ENCODE data around the gene PCBP3. TPM values are rescaled to one million over a fixed set of nuclear protein-coding genes. Genes with fewer than 3 reads are reported as not detected.

PCBP3 gene
- total RNA-seq, 1 donor from 2014 or later, result 72.7 TPM

- peaks cover 50% of the 10 kb centered on the region for H3K36me3 Mint-ChIP-seq (ENCODE audit: unreplicated experiment)
- H3K4me1 Mint-ChIP-seq (ENCODE audit: low read depth, unreplicated experiment), result no peaks in the 10 kb centered on the region
- TF ChIP-seq CTCF (IDR thresholded peaks at IDR 0.05; ENCODE audit: partially characterized antibody, unreplicated experiment), result no peak
- no peak for DNase-seq
- H3K27me3 Mint-ChIP-seq (ENCODE audit: unreplicated experiment), result peaks cover 9% of the 10 kb centered on the region
- peaks cover 21% of the 10 kb centered on the region for H3K9me3 Mint-ChIP-seq (ENCODE audit: unreplicated experiment)
- H3K27ac Mint-ChIP-seq (ENCODE audit: unreplicated experiment), result no peak overlapping the region
- no peak overlapping the region for H3K4me3 Mint-ChIP-seq (ENCODE audit: unreplicated experiment)
These were observed 290.6 kb downstream of the PCBP3 start for GRCh38 chr21:45934085-45934484.

- Mint-ChIP-seq H3K4me3 (ENCODE audit: unreplicated experiment) (no peak overlapping the region), H3K36me3 (ENCODE audit: unreplicated experiment) (peaks cover 50% of the 10 kb centered on the region), H3K27me3 (ENCODE audit: unreplicated experiment) (peaks cover 9% of the 10 kb centered on the region), H3K4me1 (ENCODE audit: low read depth, unreplicated experiment) (no peaks in the 10 kb centered on the region), H3K9me3 (ENCODE audit: unreplicated experiment) (peaks cover 21% of the 10 kb centered on the region), H3K27ac (ENCODE audit: unreplicated experiment) (no peak overlapping the region)
- no peak for TF ChIP-seq CTCF (IDR thresholded peaks at IDR 0.05; ENCODE audit: partially characterized antibody, unreplicated experiment)
- DNase-seq, result no peak
These were observed 291.0 kb downstream of the PCBP3 start for GRCh38 chr21:45934554-45934953.

GRCh38 chr21:45935628-45936027, 292.1 kb downstream of the PCBP3 start:
- Mint-ChIP-seq H3K4me3 (ENCODE audit: unreplicated experiment) (no peak overlapping the region), H3K27me3 (ENCODE audit: unreplicated experiment) (peaks cover 8% of the 10 kb centered on the region), H3K9me3 (ENCODE audit: unreplicated experiment) (peaks cover 20% of the 10 kb centered on the region), H3K36me3 (ENCODE audit: unreplicated experiment) (peaks cover 50% of the 10 kb centered on the region), H3K4me1 (ENCODE audit: low read depth, unreplicated experiment) (no peaks in the 10 kb centered on the region), H3K27ac (ENCODE audit: unreplicated experiment) (no peak overlapping the region)
- no peak for DNase-seq
- no peak for TF ChIP-seq CTCF (IDR thresholded peaks at IDR 0.05; ENCODE audit: partially characterized antibody, unreplicated experiment)

- peaks cover 37% of the 10 kb centered on the region for H3K36me3 Mint-ChIP-seq (ENCODE audit: unreplicated experiment)
- peaks cover 3% of the 10 kb centered on the region for H3K4me1 Mint-ChIP-seq (ENCODE audit: low read depth, unreplicated experiment)
- TF ChIP-seq CTCF (IDR thresholded peaks at IDR 0.05; ENCODE audit: partially characterized antibody, unreplicated experiment), result no peak
- H3K27me3 Mint-ChIP-seq (ENCODE audit: unreplicated experiment), result peaks cover 11% of the 10 kb centered on the region
- no peak for DNase-seq
- H3K9me3 Mint-ChIP-seq (ENCODE audit: unreplicated experiment), result peaks cover 23% of the 10 kb centered on the region
- H3K27ac Mint-ChIP-seq (ENCODE audit: unreplicated experiment), result no peak overlapping the region
- no peak overlapping the region for H3K4me3 Mint-ChIP-seq (ENCODE audit: unreplicated experiment)
These were observed 294.4 kb downstream of the PCBP3 start for GRCh38 chr21:45937721-45938452.

GRCh38 chr21:45938453-45938755, 294.9 kb downstream of the PCBP3 start:
- Mint-ChIP-seq H3K27me3 (ENCODE audit: unreplicated experiment) (peaks cover 8% of the 10 kb centered on the region), H3K9me3 (ENCODE audit: unreplicated experiment) (peaks cover 18% of the 10 kb centered on the region), H3K4me3 (ENCODE audit: unreplicated experiment) (no peak overlapping the region), H3K36me3 (ENCODE audit: unreplicated experiment) (peaks cover 34% of the 10 kb centered on the region), H3K27ac (ENCODE audit: unreplicated experiment) (no peak overlapping the region), H3K4me1 (ENCODE audit: low read depth, unreplicated experiment) (peaks cover 3% of the 10 kb centered on the region)
- TF ChIP-seq CTCF (IDR thresholded peaks at IDR 0.05; ENCODE audit: partially characterized antibody, unreplicated experiment), result no peak
- DNase-seq, result no peak
